Neural cell (in vitro differentiated cells): ENCODE results near the gene DGCR6. TPM values are rescaled to one million over a fixed set of nuclear protein-coding genes. Genes with fewer than 3 reads are reported as not detected.
"Not testable (repeated sequence)": the region's sequence is repeated elsewhere in the genome, so short reads cannot be mapped to it uniquely, and the experiment has no call there.

Source experiments
- H2AFZ ChIP-seq: fragments of 200-600, 300-800 bp; sonication (generic), shearing (Covaris generic); 2 replicates; pipeline ENCODE4 v1.6.0; 2014; ENCODE audit warnings: low read depth, mild to moderate bottlenecking, antibody characterized with exemption, low read length, moderate library complexity
- H3F3A ChIP-seq: fragments of 200-600 bp; shearing (Covaris generic); 2 replicates; pipeline ENCODE4 v1.6.1; 2016; ENCODE audit warnings: mild to moderate bottlenecking, moderate library complexity, mixed read lengths, antibody characterized with exemption, low read length; ENCODE audit not compliant: insufficient read depth, poor library complexity, severe bottlenecking
- H3K27ac ChIP-seq: fragments of 200-600, 300-800 bp; sonication (generic), shearing (Covaris generic); 2 replicates; pipeline ENCODE4 v1.5.1; 2014; ENCODE audit warnings: mild to moderate bottlenecking, low read length, moderate library complexity
- H3K27me3 ChIP-seq: fragments of 300-800, 200-600 bp; sonication (generic), shearing (Covaris generic); 2 replicates; pipeline ENCODE4 v1.6.0; 2014; ENCODE audit warnings: mild to moderate bottlenecking, low read depth, low read length, moderate library complexity; ENCODE audit not compliant: insufficient read depth
- H3K36me3 ChIP-seq: fragments of 300-800, 200-600 bp; sonication (generic), shearing (Covaris generic); 2 replicates; pipeline ENCODE4 v1.5.1; 2014; ENCODE audit warnings: mild to moderate bottlenecking, antibody characterized with exemption, low read length, moderate library complexity; ENCODE audit not compliant: insufficient read depth
- H3K4me2 ChIP-seq: fragments of 300-800, 200-600 bp; sonication (generic), shearing (Covaris generic); 2 replicates; pipeline ENCODE4 v1.6.0; 2014; ENCODE audit warnings: mild to moderate bottlenecking, low read length
- H3K4me3 ChIP-seq: fragments of 300-800, 200-600 bp; sonication (generic), shearing (Covaris generic); 2 replicates; pipeline ENCODE4 v1.5.1; 2014; ENCODE audit warnings: mild to moderate bottlenecking, low read length, moderate library complexity
- H3K79me2 ChIP-seq: fragments of 200-600 bp; shearing (Covaris generic); replicated peaks from 2 replicates; pipeline ENCODE4 v1.6.0; 2014; ENCODE audit warnings: mild to moderate bottlenecking, low read length, moderate library complexity; ENCODE audit not compliant: insufficient read depth
- H3K9ac ChIP-seq: fragments of 300-800, 200-600 bp; sonication (generic), shearing (Covaris generic); 2 replicates; pipeline ENCODE4 v1.6.1; 2016; ENCODE audit warnings: mild to moderate bottlenecking, low read length, mixed read lengths
- H3K9me2 ChIP-seq: fragments of 200-600 bp; shearing (Covaris generic); 2 replicates; pipeline ENCODE4 v1.6.1; 2016; ENCODE audit warnings: mild to moderate bottlenecking, low read length, mixed read lengths; ENCODE audit not compliant: insufficient read depth
- H3K9me3 ChIP-seq: fragments of 200-600, 300-800 bp; sonication (generic), shearing (Covaris generic); 2 replicates; pipeline ENCODE4 v1.6.1; 2016; ENCODE audit warnings: mild to moderate bottlenecking, mixed run types, low read length, moderate library complexity, mixed read lengths
- H4K20me1 ChIP-seq: fragments of 200-600 bp; shearing (Covaris generic); 2 replicates; pipeline ENCODE4 v1.6.1; 2016; ENCODE audit warnings: mild to moderate bottlenecking, mixed run types; ENCODE audit not compliant: insufficient read depth
- polyA plus RNA-seq: library from polyadenylated mRNA; depleted of rRNA; stranded (reverse); fragments of >200 nt; gene quantifications from 2 replicates; pipeline ENCODE4 v1.2.3, GENCODE V29; 2014

DGCR6 gene
- polyA plus RNA-seq, 1 donor from 2014 or later: 8.9 TPM

GRCh38 chr22:18959266-18959665 is 53.1 kb downstream of the DGCR6 start:
- H3K27me3 ChIP-seq, H3K27ac ChIP-seq, H2AFZ ChIP-seq, H3K9me2 ChIP-seq, H3F3A ChIP-seq, H3K79me2 ChIP-seq, H3K9ac ChIP-seq, H3K9me3 ChIP-seq, H3K4me3 ChIP-seq, H3K4me2 ChIP-seq, H4K20me1 ChIP-seq, H3K36me3 ChIP-seq: not testable (repeated sequence)

- not testable (repeated sequence) for H3K27me3 ChIP-seq, H2AFZ ChIP-seq, H4K20me1 ChIP-seq, H3F3A ChIP-seq, H3K9me2 ChIP-seq, H3K27ac ChIP-seq, H3K9me3 ChIP-seq, H3K9ac ChIP-seq, H3K4me3 ChIP-seq, H3K79me2 ChIP-seq, H3K4me2 ChIP-seq, H3K36me3 ChIP-seq
Observed at GRCh38 chr22:18959741-18960140, 53.6 kb downstream of the DGCR6 start.

DNA sequence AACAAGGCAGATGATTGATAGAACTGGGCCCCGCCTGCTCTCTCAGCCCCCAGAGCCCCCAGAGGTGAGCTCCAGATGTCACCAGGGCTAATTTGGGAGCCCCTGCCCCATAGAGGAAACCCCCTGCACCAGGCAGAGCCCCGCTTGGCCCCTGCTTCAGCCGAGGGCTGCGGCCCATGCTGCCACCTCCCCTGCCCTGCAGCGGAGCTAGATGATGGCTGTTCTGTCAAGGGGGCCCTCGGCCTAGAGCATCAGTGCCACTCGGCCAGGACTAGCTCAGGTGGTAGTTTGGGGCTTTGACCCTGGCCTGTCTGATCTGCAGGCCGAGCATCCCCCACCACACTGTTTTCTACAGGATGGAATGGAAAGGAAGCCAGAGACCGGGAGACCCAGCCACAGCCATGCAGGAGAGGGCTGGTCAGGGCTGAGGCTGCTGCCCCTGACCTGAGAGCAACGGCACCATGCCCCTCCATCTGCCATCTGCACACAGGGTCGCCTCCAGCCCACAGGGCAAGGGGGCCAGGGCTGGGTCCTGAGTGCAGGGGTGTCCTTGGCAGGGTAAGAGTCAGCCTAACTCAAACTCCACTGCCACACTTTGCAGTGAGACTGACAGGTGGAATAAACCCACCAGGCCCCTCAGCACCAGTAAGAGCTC is 54.2 kb downstream of the DGCR6 start:
- not testable (repeated sequence) for H3K9ac ChIP-seq, H3K4me3 ChIP-seq, H3K79me2 ChIP-seq, H3K4me2 ChIP-seq, H2AFZ ChIP-seq, H3K36me3 ChIP-seq, H3F3A ChIP-seq, H3K9me2 ChIP-seq, H3K9me3 ChIP-seq, H3K27ac ChIP-seq, H3K27me3 ChIP-seq, H4K20me1 ChIP-seq

DNA sequence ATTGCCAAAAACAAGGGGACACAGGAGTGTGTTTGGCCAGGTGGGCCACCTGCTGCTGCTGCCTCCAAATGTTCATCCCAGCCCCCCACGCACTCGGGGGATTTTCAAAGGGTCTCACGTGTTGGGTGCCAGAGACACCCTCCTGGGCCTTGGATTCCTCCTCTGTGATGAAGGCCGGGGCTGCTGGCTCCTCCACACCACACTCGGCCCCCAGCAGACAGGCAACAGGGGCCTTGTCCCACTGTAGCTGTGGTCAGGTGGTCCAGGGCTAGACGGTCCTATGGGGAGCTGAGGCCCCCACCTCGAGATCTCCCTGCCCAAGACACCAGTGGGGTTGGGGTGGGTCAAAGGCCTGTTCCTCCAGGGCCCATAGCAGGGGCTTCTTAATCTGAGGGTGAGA is 55.1 kb downstream of the DGCR6 start:
- H3K27me3 ChIP-seq, H3K9me2 ChIP-seq, H3K79me2 ChIP-seq, H3K4me3 ChIP-seq, H3F3A ChIP-seq, H3K9me3 ChIP-seq, H3K36me3 ChIP-seq, H3K27ac ChIP-seq, H3K9ac ChIP-seq, H3K4me2 ChIP-seq, H2AFZ ChIP-seq, H4K20me1 ChIP-seq: not testable (repeated sequence)

Other genes starting within 250 kb of the DGCR6 start
- gene PRODH, start 30.0 kb downstream of the DGCR6 start, polyA plus RNA-seq: 0.08 and 0.31 TPM in 2 replicates
- gene DGCR2, start 216.1 kb downstream of the DGCR6 start, polyA plus RNA-seq: 67.1 and 67.7 TPM in 2 replicates
- 0.26 TPM in 1 of 2 replicates, not detected in the other for gene TSSK2, start 225.0 kb downstream of the DGCR6 start, polyA plus RNA-seq
- 27.6 and 28.0 TPM in 2 replicates for gene ESS2, start 238.3 kb downstream of the DGCR6 start, polyA plus RNA-seq
- gene GSC2, start 244.0 kb downstream of the DGCR6 start, polyA plus RNA-seq: not detected in 2 replicates